K562 (cell line): Measurements from ENCODE around the gene POLK. TPM values are rescaled to one million over a fixed set of nuclear protein-coding genes. Genes with fewer than 3 reads are reported as not detected.
A peak's percentile ranks its signal among the peaks of the same experiment; 100 is the strongest.

ENCODE experiments used
- ATAC-seq: fragments of 200-7000 bp; cut with Tn5 transposase; 3 replicates; pipeline ENCODE4 v1.9.1; 2020; ENCODE audit warnings: moderate library complexity
- BruUV-seq: library from RNA; stranded (reverse); fragments of 400-500 nt; replicated peaks from 2 replicates; lab custom pipeline; 2021; lab: Mats Ljungman, UMichigan
- CTCF ChIA-PET: fragments of 300-600 bp; formaldehyde crosslinking; extraction: SDS; loops from one replicate; lab custom pipeline; 2021; ENCODE audit warnings: low intra/inter-chr PET ratio; lab: Yijun Ruan, JAX
- POLR2A ChIA-PET: fragments of 300-600, 350-650 bp; sonication (Branson Sonifier 250); formaldehyde crosslinking; extraction: SDS; loops from one replicate; lab custom pipeline; 2021; ENCODE audit warnings: antibody characterized with exemption, inconsistent platforms; lab: Yijun Ruan, JAX
- DNase-seq, 4 experiments: peaks; one replicate each; pipeline versions ENCODE4 v3.0.0 to v3.0.0-alpha.2; 2011 to 2018; ENCODE audit warnings: low spot score in 3 of 4, mixed read lengths in 3 of 4; ENCODE audit errors: extremely low read depth in 1 of 4
- FAIRE-seq: peaks from 2 replicates; lab custom pipeline; 2011; peaks lifted over from hg19 to GRCh38; lab: Jason Lieb, UNC
- H2AFZ ChIP-seq: 2 replicates; pipeline ENCODE4 v1.6.0; 2011; ENCODE audit warnings: low read depth, low read length, control low read depth, inconsistent platforms
- H3K27ac ChIP-seq: fragments of 200-600 bp; 3 replicates; pipeline ENCODE4 v1.8.0; 2011; ENCODE audit warnings: low read depth, mild to moderate bottlenecking, control low read depth, inconsistent platforms, low read length, moderate library complexity, mixed read lengths; ENCODE audit errors: extremely low read depth
- H3K27me3 ChIP-seq, 2 experiments: fragments of 300-600 bp in 1 of 2; 2 replicates in 1 of 2; 3 replicates in 1 of 2; pipeline versions ENCODE4 v1.6.0 to v1.8.0; 2011; ENCODE audit warnings: inconsistent platforms in 2 of 2, low read length in 2 of 2, mild to moderate bottlenecking in 1 of 2, mixed read lengths in 1 of 2, moderate library complexity in 1 of 2; ENCODE audit not compliant: control insufficient read depth in 2 of 2, insufficient read depth in 2 of 2
- H3K36me3 ChIP-seq: fragments of 300-600 bp; 3 replicates; pipeline ENCODE4 v1.8.0; 2011; ENCODE audit warnings: mild to moderate bottlenecking, low read length, inconsistent platforms; ENCODE audit not compliant: control insufficient read depth, insufficient read depth
- H3K4me1 ChIP-seq, 2 experiments: fragments of 200-600 bp in 1 of 2; replicated peaks in 1 of 2; 2 replicates in 1 of 2; 3 replicates in 1 of 2; pipeline versions ENCODE4 v1.5.1 to v1.8.0; 2011; ENCODE audit warnings: inconsistent platforms in 2 of 2, low read length in 2 of 2, mild to moderate bottlenecking in 1 of 2, mixed read lengths in 1 of 2, moderate library complexity in 1 of 2; ENCODE audit not compliant: control insufficient read depth in 2 of 2, insufficient read depth in 2 of 2
- H3K4me2 ChIP-seq: 2 replicates; pipeline ENCODE4 v1.6.1; 2011; ENCODE audit warnings: low read length, control low read depth, inconsistent platforms, mixed read lengths; ENCODE audit not compliant: insufficient read depth
- H3K4me3 ChIP-seq: fragments of 200-600 bp; sonication (generic), shearing (Covaris generic); 2 replicates; pipeline ENCODE4 v1.5.1; 2016; ENCODE audit warnings: control low read depth, inconsistent platforms
- H3K79me2 ChIP-seq: fragments of 200-600 bp; 3 replicates; pipeline ENCODE4 v1.8.0; 2011; ENCODE audit warnings: low read length, inconsistent platforms; ENCODE audit not compliant: control insufficient read depth, insufficient read depth
- H3K9ac ChIP-seq, 2 experiments: 2 replicates each; pipeline versions ENCODE4 v1.6.0 to v1.6.1; 2011; ENCODE audit warnings: low read depth in 2 of 2, low read length in 2 of 2, control low read depth in 1 of 2, inconsistent platforms in 1 of 2, mild to moderate bottlenecking in 1 of 2, mixed read lengths in 1 of 2; ENCODE audit not compliant: insufficient read depth in 1 of 2
- H3K9me1 ChIP-seq: one replicate; pipeline ENCODE4 v1.6.0; 2011; ENCODE audit warnings: inconsistent platforms, mild to moderate bottlenecking, low read length, moderate library complexity; ENCODE audit not compliant: control insufficient read depth, insufficient read depth
- H3K9me3 ChIP-seq: replicated peaks from 2 replicates; pipeline ENCODE4 v1.5.1; 2011; ENCODE audit warnings: low read depth, low read length, inconsistent platforms; ENCODE audit not compliant: control insufficient read depth, insufficient read depth
- H4K20me1 ChIP-seq: replicated peaks from 2 replicates; pipeline ENCODE4 v1.6.1; 2011; ENCODE audit warnings: low read length, inconsistent platforms, mixed read lengths; ENCODE audit not compliant: control insufficient read depth, insufficient read depth
- ARNT ChIP-seq, 2 experiments: fragments of 450-650 bp; IDR thresholded peaks; 2 replicates each; pipeline ENCODE4 v1.6.1; 2016; ENCODE audit warnings: mild to moderate bottlenecking in 1 of 2
- CCNT2 ChIP-seq: IDR thresholded peaks from 2 replicates; pipeline ENCODE4 v1.6.1; 2011; ENCODE audit warnings: borderline replicate concordance, low read depth, mild to moderate bottlenecking, moderate library complexity, mixed read lengths, low read length; ENCODE audit not compliant: insufficient read length; ENCODE audit errors: extremely low read depth
- EP300 ChIP-seq: IDR thresholded peaks from 2 replicates; pipeline ENCODE4 v1.6.1; 2012; ENCODE audit warnings: low read length, improper control_type of control experiment
- FOS ChIP-seq: IDR thresholded peaks from 3 replicates; pipeline ENCODE4 v1.6.1; 2011; ENCODE audit not compliant: insufficient read length; ENCODE audit errors: extremely low read depth
- FOXK2 ChIP-seq, 2 experiments: fragments of 450-650 bp; IDR thresholded peaks in 1 of 2; conservative IDR thresholded peaks in 1 of 2; 2 replicates each; pipeline ENCODE4 v1.6.1; 2016; ENCODE audit warnings: low read depth in 2 of 2, mild to moderate bottlenecking in 1 of 2
- HDAC1 ChIP-seq, 2 experiments: fragments of 450-650 bp; IDR thresholded peaks; 2 replicates each; pipeline ENCODE4 v1.6.1; 2016 to 2017; ENCODE audit warnings: inconsistent platforms in 1 of 2, mild to moderate bottlenecking in 1 of 2, moderate library complexity in 1 of 2
- MTF1 ChIP-seq: fragments of 250-450 bp; sonication (Bioruptor Pico); IDR thresholded peaks from 2 replicates; pipeline ENCODE4 v1.9.0; 2021; ENCODE audit warnings: moderate library complexity, mild to moderate bottlenecking, inconsistent platforms, borderline replicate concordance
- POLR3G ChIP-seq: IDR thresholded peaks from 2 replicates; pipeline ENCODE4 v1.6.1; 2011; ENCODE audit not compliant: insufficient read length, insufficient replicate concordance; ENCODE audit errors: extremely low read depth
- PRPF4 ChIP-seq: fragments of 200-400 bp; formaldehyde crosslinking; IDR thresholded peaks from one replicate; pipeline ENCODE4 v1.6.1; 2017; ENCODE audit warnings: low read length, low read depth, mild to moderate bottlenecking; ENCODE audit not compliant: insufficient read depth, poor library complexity, severe bottlenecking
- SMARCA4 ChIP-seq: fragments of 450-650 bp; IDR thresholded peaks from 2 replicates; pipeline ENCODE4 v1.6.1; 2016
- SMARCB1 ChIP-seq: IDR thresholded peaks from 2 replicates; pipeline ENCODE4 v1.6.1; 2011; ENCODE audit warnings: improper control_type of control experiment, low read depth; ENCODE audit not compliant: insufficient read length
- WGBS: fragments of 100-300 bp; shearing (Covaris generic); methylation state at CpG from one replicate; pipeline ENCODE4 v1.1.6; 2016; ENCODE audit warnings: low coverage, mixed read lengths; ENCODE audit not compliant: insufficient coverage; ENCODE audit errors: missing lambda C conversion rate; 5-methylcytosine and 5-hydroxymethylcytosine counted together
- in situ Hi-C: fragments of 300-500 bp; cut with MboI; formaldehyde crosslinking; loops from 4 replicates; pipeline ENCODE4 v1.15.0; 2018; ENCODE audit warnings: inconsistent platforms, mixed read lengths
- intact Hi-C: fragments of 100-400 bp; cut with micrococcal nuclease; formaldehyde crosslinking; loops from 2 replicates; pipeline ENCODE4 v1.14.2; 2022
- polyA plus RNA-seq, 8 experiments: library from polyadenylated mRNA; depleted of rRNA in 4 of 8; stranded (reverse) in 5 of 8; unstranded in 3 of 8; fragments of >200 nt; fragmentation: Nextera tagmentation in 2 of 8; fragmentation: Illumina TruSeq in 1 of 8; extraction: Ambion mirVana in 2 of 8; extraction: Trizol in 1 of 8; gene quantifications; 2 replicates each; pipeline versions ENCODE4 v1.2.1 to v1.2.3, GENCODE V29; 2011 to 2014; ENCODE audit warnings: inconsistent platforms in 1 of 8, missing spikeins in 1 of 8
- total RNA-seq, 7 experiments: library from RNA; depleted of rRNA in 6 of 7; stranded (reverse); fragments of >200 nt in 6 of 7; fragmentation: Illumina TruSeq in 2 of 7; extraction: Trizol in 2 of 7; gene quantifications; 2 replicates each; pipeline versions ENCODE4 v1.2.1 to v1.2.3, GENCODE V29; 2011 to 2021; ENCODE audit warnings: low replicate concordance in 1 of 7
- TF ChIP-seq, protein P1 (sequence below): fragments of 250-450 bp; sonication (Bioruptor Pico); IDR thresholded peaks from 2 replicates; pipeline ENCODE4 v1.8.0; 2021; ENCODE audit warnings: borderline replicate concordance, mild to moderate bottlenecking, moderate library complexity; ENCODE audit not compliant: poor library complexity, severe bottlenecking
- TF ChIP-seq, protein P2 (sequence below): fragments of 450-650 bp; IDR thresholded peaks from 2 replicates; pipeline ENCODE4 v1.6.1; 2017; ENCODE audit warnings: antibody characterized with exemption, mild to moderate bottlenecking

The POLK gene
- total and polyA plus RNA-seq, 9 of the 15 experiments (the other 6 are each of a cell fraction or from before 2014, with no cell fraction given): 6.1 to 31.6 (median 16.5) TPM

DNA sequence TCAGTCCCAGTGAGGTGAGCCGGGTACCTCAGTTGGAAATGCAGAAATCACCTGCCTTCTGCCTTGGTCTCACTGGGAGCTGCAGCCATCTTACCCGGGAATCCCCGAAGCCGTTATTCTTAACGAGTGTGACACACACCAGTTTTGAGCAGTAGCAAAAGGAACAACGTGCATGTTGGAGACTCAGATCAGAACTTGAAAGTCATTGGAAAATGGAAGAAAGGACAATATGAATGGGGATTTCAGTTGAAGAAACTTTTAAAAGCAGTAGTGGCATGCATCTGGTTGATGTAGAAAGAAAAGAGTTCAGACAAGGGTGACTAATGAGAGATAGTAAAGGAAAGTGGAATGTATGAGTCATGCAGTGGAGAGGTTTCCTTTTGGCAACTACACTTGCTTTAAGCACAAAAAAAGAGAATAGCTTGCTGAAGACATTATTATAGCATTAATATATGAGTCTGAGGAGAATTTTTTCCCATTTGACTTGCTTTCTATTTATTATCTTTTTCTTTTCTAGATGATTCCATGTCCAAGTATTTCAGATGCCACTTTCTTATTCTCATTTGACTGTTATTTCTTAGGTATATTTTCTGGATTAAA is 55.1 kb downstream of the POLK start:
- H3K27ac ChIP-seq: peak overlapping the region; percentile 79
- peaks cover 9 to 30% of the 10 kb centered on the region in 2 experiments for H3K4me1 ChIP-seq
- H3K9me3 ChIP-seq: no peaks in the 10 kb centered on the region
- peaks cover 55% of the 10 kb centered on the region; the same call in 2 of the 3 replicates for H3K79me2 ChIP-seq
- peak overlapping the region; percentile 71 for H3K4me2 ChIP-seq
- intact Hi-C loops (loop anchor here (5.0 kb wide), 1 partner anchor 55 kb away; the partner anchor contains the start of genes CERT1 and POLK), in situ Hi-C loops (no loop called here)
- 4% methylated on average over 6 of the region's 6 CpGs for WGBS
- POLR2A ChIA-PET: interaction anchor here (0.6 to 1.5 kb wide), 3 partner anchors 29 to 55 kb away, joined by 3 read pairs; no protein-coding TSS in a partner anchor
- FAIRE-seq (peak; percentile 82), DNase-seq (peak; percentile 64 to 78 (median 68)), ATAC-seq (peak; percentile 92)
- no peaks in the 10 kb centered on the region for H4K20me1 ChIP-seq
- peak overlapping the region; percentile 5; the same call in 1 of the 2 replicates for H3K4me3 ChIP-seq
- no peaks in the 10 kb centered on the region for H3K9me1 ChIP-seq
- no peaks in the 10 kb centered on the region for H3K27me3 ChIP-seq
- CTCF ChIA-PET: no interaction called here
- BruUV-seq: no TSS peak
- H2AFZ ChIP-seq: peak overlapping the region; percentile 82
- H3K9ac ChIP-seq: peak overlapping the region; percentile 56 to 72
- peaks cover 12% of the 10 kb centered on the region; the same call in 2 of the 3 replicates for H3K36me3 ChIP-seq
- TF ChIP-seq FOXK2 (conservative IDR thresholded peaks at IDR 0.05 in 1 of 2, IDR thresholded peaks at IDR 0.05 in 1 of 2; ENCODE audit: low read depth in 2 of 2): peak; percentile 34 to 45; a peak in 2 of 4 replicates
- TF ChIP-seq, protein P1, sequence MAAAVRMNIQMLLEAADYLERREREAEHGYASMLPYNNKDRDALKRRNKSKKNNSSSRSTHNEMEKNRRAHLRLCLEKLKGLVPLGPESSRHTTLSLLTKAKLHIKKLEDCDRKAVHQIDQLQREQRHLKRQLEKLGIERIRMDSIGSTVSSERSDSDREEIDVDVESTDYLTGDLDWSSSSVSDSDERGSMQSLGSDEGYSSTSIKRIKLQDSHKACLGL (CRISPR knock-in tag): no peak
- TF ChIP-seq, protein P2, sequence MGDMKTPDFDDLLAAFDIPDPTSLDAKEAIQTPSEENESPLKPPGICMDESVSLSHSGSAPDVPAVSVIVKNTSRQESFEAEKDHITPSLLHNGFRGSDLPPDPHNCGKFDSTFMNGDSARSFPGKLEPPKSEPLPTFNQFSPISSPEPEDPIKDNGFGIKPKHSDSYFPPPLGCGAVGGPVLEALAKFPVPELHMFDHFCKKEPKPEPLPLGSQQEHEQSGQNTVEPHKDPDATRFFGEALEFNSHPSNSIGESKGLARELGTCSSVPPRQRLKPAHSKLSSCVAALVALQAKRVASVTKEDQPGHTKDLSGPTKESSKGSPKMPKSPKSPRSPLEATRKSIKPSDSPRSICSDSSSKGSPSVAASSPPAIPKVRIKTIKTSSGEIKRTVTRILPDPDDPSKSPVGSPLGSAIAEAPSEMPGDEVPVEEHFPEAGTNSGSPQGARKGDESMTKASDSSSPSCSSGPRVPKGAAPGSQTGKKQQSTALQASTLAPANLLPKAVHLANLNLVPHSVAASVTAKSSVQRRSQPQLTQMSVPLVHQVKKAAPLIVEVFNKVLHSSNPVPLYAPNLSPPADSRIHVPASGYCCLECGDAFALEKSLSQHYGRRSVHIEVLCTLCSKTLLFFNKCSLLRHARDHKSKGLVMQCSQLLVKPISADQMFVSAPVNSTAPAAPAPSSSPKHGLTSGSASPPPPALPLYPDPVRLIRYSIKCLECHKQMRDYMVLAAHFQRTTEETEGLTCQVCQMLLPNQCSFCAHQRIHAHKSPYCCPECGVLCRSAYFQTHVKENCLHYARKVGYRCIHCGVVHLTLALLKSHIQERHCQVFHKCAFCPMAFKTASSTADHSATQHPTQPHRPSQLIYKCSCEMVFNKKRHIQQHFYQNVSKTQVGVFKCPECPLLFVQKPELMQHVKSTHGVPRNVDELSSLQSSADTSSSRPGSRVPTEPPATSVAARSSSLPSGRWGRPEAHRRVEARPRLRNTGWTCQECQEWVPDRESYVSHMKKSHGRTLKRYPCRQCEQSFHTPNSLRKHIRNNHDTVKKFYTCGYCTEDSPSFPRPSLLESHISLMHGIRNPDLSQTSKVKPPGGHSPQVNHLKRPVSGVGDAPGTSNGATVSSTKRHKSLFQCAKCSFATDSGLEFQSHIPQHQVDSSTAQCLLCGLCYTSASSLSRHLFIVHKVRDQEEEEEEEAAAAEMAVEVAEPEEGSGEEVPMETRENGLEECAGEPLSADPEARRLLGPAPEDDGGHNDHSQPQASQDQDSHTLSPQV: peak; percentile 93
- peak; percentile 24 for TF ChIP-seq CCNT2
- peak; percentile 83 for TF ChIP-seq SMARCB1
- TF ChIP-seq FOS: peak; percentile 67
- no peak for TF ChIP-seq POLR3G
- TF ChIP-seq HDAC1 (IDR thresholded peaks at IDR 0.05): peak in 1 of 2 experiments; percentile 76; a peak in 1 of 4 replicates
- TF ChIP-seq ARNT (IDR thresholded peaks at IDR 0.05): peak; percentile 17 to 75; a peak in 1 of 4 replicates
- TF ChIP-seq EP300: peak; percentile 70; the same call in 1 of the 2 replicates
- TF ChIP-seq SMARCA4: peak; percentile 99
- TF ChIP-seq PRPF4: no peak
- TF ChIP-seq MTF1 (CRISPR knock-in tag): no peak
